ENCODE data around the gene MEX3D.

Gene MEX3D

GRCh38 chr19:1613146-1613545 is 45.0 kb upstream of the MEX3D start:
- Mint-ChIP-seq H3K27ac (no peak overlapping the region), H3K36me3 (ENCODE audit: low read depth) (peaks cover 60% of the 10 kb centered on the region), H3K4me1 (no peaks in the 10 kb centered on the region), H3K9me3 (no peaks in the 10 kb centered on the region), H3K27me3 (ENCODE audit: low read depth, poor library complexity) (peaks cover 4% of the 10 kb centered on the region), H3K4me3 (no peak overlapping the region)
- no peak for TF ChIP-seq CTCF (IDR thresholded peaks at IDR 0.05)
- DNase-seq: no peak

GRCh38 chr19:1612114-1613086 is 44.3 kb upstream of the MEX3D start:
- DNase-seq: no peak
- H3K9me3 Mint-ChIP-seq: no peaks in the 10 kb centered on the region
- peaks cover 54% of the 10 kb centered on the region for H3K36me3 Mint-ChIP-seq (ENCODE audit: low read depth)
- no peaks in the 10 kb centered on the region for H3K4me1 Mint-ChIP-seq
- no peak for TF ChIP-seq CTCF (IDR thresholded peaks at IDR 0.05)
- H3K27ac Mint-ChIP-seq: no peak overlapping the region
- no peak overlapping the region for H3K4me3 Mint-ChIP-seq
- peaks cover 4% of the 10 kb centered on the region for H3K27me3 Mint-ChIP-seq (ENCODE audit: low read depth, poor library complexity)

GRCh38 chr19:1611353-1611752 is 43.2 kb upstream of the MEX3D start:
- peaks cover 4% of the 10 kb centered on the region for H3K27me3 Mint-ChIP-seq (ENCODE audit: low read depth, poor library complexity)
- H3K27ac Mint-ChIP-seq: peak overlapping the region; percentile 94
- H3K4me3 Mint-ChIP-seq: no peak overlapping the region
- no peak for TF ChIP-seq CTCF (IDR thresholded peaks at IDR 0.05)
- no peaks in the 10 kb centered on the region for H3K9me3 Mint-ChIP-seq
- H3K4me1 Mint-ChIP-seq: no peaks in the 10 kb centered on the region
- no peak for DNase-seq
- H3K36me3 Mint-ChIP-seq (ENCODE audit: low read depth): peaks cover 44% of the 10 kb centered on the region

- peaks cover 4% of the 10 kb centered on the region for H3K27me3 Mint-ChIP-seq (ENCODE audit: low read depth, poor library complexity)
- DNase-seq: no peak
- H3K27ac Mint-ChIP-seq: no peak overlapping the region
- no peak for TF ChIP-seq CTCF (IDR thresholded peaks at IDR 0.05)
- no peaks in the 10 kb centered on the region for H3K9me3 Mint-ChIP-seq
- peaks cover 6% of the 10 kb centered on the region for H3K4me1 Mint-ChIP-seq
- H3K4me3 Mint-ChIP-seq: no peak overlapping the region
- peaks cover 36% of the 10 kb centered on the region for H3K36me3 Mint-ChIP-seq (ENCODE audit: low read depth)
Measured at GRCh38 chr19:1610579-1610978, 42.5 kb upstream of the MEX3D start.

GRCh38 chr19:1609680-1610474 is 41.8 kb upstream of the MEX3D start:
- peaks cover 32% of the 10 kb centered on the region for H3K36me3 Mint-ChIP-seq (ENCODE audit: low read depth)
- peaks cover 8% of the 10 kb centered on the region for H3K4me1 Mint-ChIP-seq
- TF ChIP-seq CTCF (IDR thresholded peaks at IDR 0.05): no peak
- peak overlapping the region; percentile 96 for H3K27ac Mint-ChIP-seq
- no peak overlapping the region for H3K4me3 Mint-ChIP-seq
- no peak for DNase-seq
- no peaks in the 10 kb centered on the region for H3K9me3 Mint-ChIP-seq
- H3K27me3 Mint-ChIP-seq (ENCODE audit: low read depth, poor library complexity): peaks cover 7% of the 10 kb centered on the region

Data from nephron progenitor cell (in vitro differentiated cells).